Uterus (tissue), 4 donors: ENCODE results near the gene EPHA10. TPM values are rescaled to one million over a fixed set of nuclear protein-coding genes. Genes with fewer than 3 reads are reported as not detected.
A peak's percentile ranks its signal among the peaks of the same experiment; 100 is the strongest.

Experiments used
- DNase-seq, 2 donors: peaks; one replicate each; pipeline ENCODE4 v3.0.0-alpha.2; 2019 to 2020
- H3K27ac ChIP-seq, 2 donors: fragments of 200-600 bp; sonication (generic); 1 replicate in 1 of 2; 2 replicates in 1 of 2; pipeline ENCODE4 v1.5.1; 2016 to 2018
- H3K27me3 ChIP-seq, 2 donors: fragments of 200-600 bp; sonication (generic); one replicate each; pipeline ENCODE4 v1.5.1; 2018 to 2019; ENCODE audit warnings: control low read depth in 1 of 2
- H3K36me3 ChIP-seq, 2 donors: fragments of 200-600 bp; sonication (generic); one replicate each; pipeline ENCODE4 v1.5.1; 2019; ENCODE audit warnings: control low read depth in 1 of 2
- H3K4me1 ChIP-seq, 2 donors: fragments of 200-600 bp; sonication (generic); one replicate each; pipeline ENCODE4 v1.5.1; 2018 to 2019; ENCODE audit warnings: control low read depth in 1 of 2
- H3K4me3 ChIP-seq, 2 donors: fragments of 200-600 bp; sonication (generic); 1 replicate in 1 of 2; 2 replicates in 1 of 2; pipeline ENCODE4 v1.5.1; 2018 to 2019; ENCODE audit warnings: mild to moderate bottlenecking in 1 of 2
- H3K9me3 ChIP-seq, 2 donors: fragments of 200-600 bp; sonication (generic); one replicate each; pipeline ENCODE4 v1.5.1; 2019; ENCODE audit warnings: control low read depth in 1 of 2
- CTCF ChIP-seq, 4 experiments: fragments of 200-600 bp in 2 of 4; fragments of 450-650 bp in 2 of 4; sonication (generic) in 2 of 4; IDR thresholded peaks; one replicate each; pipeline ENCODE4 v1.5.1; 2016 to 2019; ENCODE audit warnings: antibody characterized with exemption in 4 of 4, mild to moderate bottlenecking in 2 of 4, moderate library complexity in 1 of 4
- POLR2A ChIP-seq, 2 donors: fragments of 450-650 bp; IDR thresholded peaks; one replicate each; pipeline ENCODE4 v1.6.1; 2016; ENCODE audit warnings: antibody characterized with exemption in 2 of 2, mild to moderate bottlenecking in 1 of 2, moderate library complexity in 1 of 2
- intact Hi-C: fragments of 100-400 bp; cut with DNase I; formaldehyde crosslinking; loops from one replicate; pipeline ENCODE4 v1.15.1; 2023; ENCODE audit warnings: low total_unique reads
- total RNA-seq, 4 donors: library from RNA; depleted of rRNA in 3 of 4; stranded (reverse); fragments of >200 nt in 3 of 4; gene quantifications; one replicate each; pipeline versions ENCODE4 v1.1.0 to v1.2.4, GENCODE V29; 2014 to 2023
- donor health status: DM: yes; HTN: yes; CAD: no.

The EPHA10 gene
- total RNA-seq, 4 donors from 2014 or later: 0.41 to 0.67 TPM; not detected in 2

GRCh38 chr1:37708471-37708870 lies 56.4 kb downstream of the EPHA10 start:
- no peak for DNase-seq
- Histone ChIP-seq H3K36me3 (no peaks in the 10 kb centered on the region), H3K9me3 (no peaks in the 10 kb centered on the region), H3K4me1 (no peaks in the 10 kb centered on the region), H3K27me3 (no peaks in the 10 kb centered on the region), H3K4me3 (no peak overlapping the region), H3K27ac (no peak overlapping the region)
- intact Hi-C loops: no loop called here
- no peak for TF ChIP-seq CTCF (IDR thresholded peaks at IDR 0.05)
- TF ChIP-seq POLR2A (IDR thresholded peaks at IDR 0.05): no peak

DNA sequence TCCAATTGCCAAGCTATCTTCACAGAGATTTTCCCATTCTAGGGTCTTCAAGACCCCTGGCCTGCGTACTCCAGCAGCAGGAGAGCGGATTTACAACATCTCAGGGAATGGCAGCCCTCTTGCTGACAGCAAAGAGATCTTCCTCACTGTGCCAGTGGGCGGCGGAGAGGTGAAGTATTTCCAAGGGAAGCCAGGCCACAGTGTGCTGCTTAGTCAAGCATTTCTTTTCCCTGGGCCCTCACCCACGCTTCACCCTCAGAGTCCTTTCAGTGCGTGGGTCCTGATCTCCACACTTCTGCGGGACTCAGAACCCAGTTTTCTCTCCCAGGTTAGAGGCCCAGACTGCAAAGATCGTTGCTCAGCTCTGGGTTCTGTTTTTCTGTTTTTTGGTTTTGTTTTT lies 59.5 kb downstream of the EPHA10 start:
- intact Hi-C loops: no loop called here
- H3K4me1 ChIP-seq: no peaks in the 10 kb centered on the region
- DNase-seq: peak in 1 of 2 donors; percentile 32
- H3K9me3 ChIP-seq: no peaks in the 10 kb centered on the region
- TF ChIP-seq POLR2A (IDR thresholded peaks at IDR 0.05) (no peak), CTCF (IDR thresholded peaks at IDR 0.05) (no peak)
- H3K27me3 ChIP-seq: no peaks in the 10 kb centered on the region
- H3K27ac ChIP-seq: peak overlapping the region; percentile 61 to 71
- no peaks in the 10 kb centered on the region for H3K36me3 ChIP-seq
- H3K4me3 ChIP-seq: no peak overlapping the region

DNA sequence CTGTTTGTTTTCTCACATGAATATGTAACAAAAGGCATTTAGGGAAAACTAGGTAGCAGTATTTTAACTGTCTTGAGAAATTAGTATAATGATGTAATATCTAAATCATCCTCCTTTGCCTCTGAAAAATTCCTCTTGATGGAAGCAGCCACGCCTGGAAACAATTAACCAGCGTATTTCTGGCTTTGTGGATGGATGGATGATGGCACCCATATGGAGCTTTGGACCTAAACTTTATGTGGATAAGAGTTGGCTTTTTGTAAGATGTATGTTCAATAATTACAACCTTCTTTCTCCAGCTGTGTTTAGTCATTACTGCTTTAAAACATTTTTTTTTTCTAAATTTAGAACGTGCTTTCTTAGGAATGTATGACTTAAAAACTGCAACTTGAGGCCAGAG lies 60.0 kb downstream of the EPHA10 start:
- Histone ChIP-seq H3K27ac (peak overlapping the region; percentile 61 to 71), H3K9me3 (no peaks in the 10 kb centered on the region), H3K27me3 (no peaks in the 10 kb centered on the region), H3K4me3 (no peak overlapping the region), H3K36me3 (no peaks in the 10 kb centered on the region), H3K4me1 (no peaks in the 10 kb centered on the region)
- intact Hi-C loops: no loop called here
- no peak for DNase-seq
- TF ChIP-seq CTCF (IDR thresholded peaks at IDR 0.05) (no peak), POLR2A (IDR thresholded peaks at IDR 0.05) (no peak)

DNA sequence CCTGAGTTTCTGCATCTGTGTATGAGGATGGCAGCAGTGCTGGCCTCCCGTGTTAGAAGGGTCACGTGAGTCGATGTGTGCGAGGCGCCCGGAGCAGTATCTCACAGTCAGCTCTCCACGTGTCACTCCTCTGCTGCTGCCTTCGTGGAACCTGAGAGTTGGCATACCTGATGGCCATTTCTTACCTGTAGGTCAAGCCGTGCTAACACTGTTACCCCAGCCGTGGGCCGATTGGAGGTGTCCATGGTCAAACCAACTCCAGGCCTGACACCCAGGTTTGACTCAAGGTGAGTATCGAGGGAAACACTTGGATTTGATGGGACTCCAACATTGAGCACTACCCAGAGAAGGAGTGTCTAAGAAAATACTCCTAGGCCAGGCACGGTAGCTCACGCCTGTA lies 61.9 kb downstream of the EPHA10 start:
- no peak for DNase-seq
- Histone ChIP-seq H3K36me3 (no peaks in the 10 kb centered on the region), H3K27me3 (no peaks in the 10 kb centered on the region), H3K4me1 (no peaks in the 10 kb centered on the region), H3K27ac (no peak overlapping the region), H3K4me3 (no peak overlapping the region), H3K9me3 (no peaks in the 10 kb centered on the region)
- intact Hi-C loops: no loop called here
- TF ChIP-seq CTCF (IDR thresholded peaks at IDR 0.05) (no peak), POLR2A (IDR thresholded peaks at IDR 0.05) (no peak)

GRCh38 chr1:37701051-37701450 lies 63.9 kb downstream of the EPHA10 start:
- H3K36me3 ChIP-seq: no peaks in the 10 kb centered on the region
- H3K9me3 ChIP-seq: no peaks in the 10 kb centered on the region
- no peaks in the 10 kb centered on the region for H3K27me3 ChIP-seq
- H3K4me1 ChIP-seq: no peaks in the 10 kb centered on the region
- TF ChIP-seq CTCF (IDR thresholded peaks at IDR 0.05): no peak
- TF ChIP-seq POLR2A (IDR thresholded peaks at IDR 0.05): no peak
- no peak overlapping the region for H3K27ac ChIP-seq
- no peak for DNase-seq
- H3K4me3 ChIP-seq: no peak overlapping the region
- intact Hi-C loops: no loop called here
